GM18858 (cell line): Measurements from ENCODE around the gene RBM34.
"Not testable (repeated sequence)": the region's sequence is repeated elsewhere in the genome, so short reads cannot be mapped to it uniquely, and the experiment has no call there.

Experiments
- ATAC-seq: cut with Tn5 transposase; IDR thresholded peaks from one replicate; pipeline ENCODE4 v1.9.1; 2021; ENCODE audit not compliant: unreplicated experiment

Gene RBM34

DNA sequence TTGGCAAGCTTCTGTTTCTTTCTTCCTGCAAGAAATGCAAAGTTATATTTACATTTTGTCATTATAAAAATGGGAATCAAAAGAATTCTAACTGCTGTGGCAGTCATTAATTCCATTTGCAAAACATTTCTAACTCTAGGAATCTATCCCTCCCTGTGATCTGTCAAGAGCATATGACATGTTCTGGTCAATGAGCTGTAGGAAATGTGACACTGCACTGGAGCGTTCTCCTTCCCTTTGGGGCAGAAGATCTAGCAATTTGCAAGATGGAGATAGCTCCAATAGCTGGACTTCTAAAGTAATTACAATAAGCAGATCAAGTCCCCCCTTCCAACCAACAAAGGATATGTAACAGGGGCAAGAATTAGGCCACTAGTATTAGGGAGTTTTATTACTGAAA, 38.7 kb downstream of the RBM34 start:
- ATAC-seq = no peak

- no peak for ATAC-seq
Measured at GRCh38 chr1:235113183-235113917, 47.7 kb downstream of the RBM34 start.

- no peak for ATAC-seq
Measured at GRCh38 chr1:235112297-235113182, 48.5 kb downstream of the RBM34 start.

GRCh38 chr1:235111107-235111506, 49.9 kb downstream of the RBM34 start:
- ATAC-seq = no peak

DNA sequence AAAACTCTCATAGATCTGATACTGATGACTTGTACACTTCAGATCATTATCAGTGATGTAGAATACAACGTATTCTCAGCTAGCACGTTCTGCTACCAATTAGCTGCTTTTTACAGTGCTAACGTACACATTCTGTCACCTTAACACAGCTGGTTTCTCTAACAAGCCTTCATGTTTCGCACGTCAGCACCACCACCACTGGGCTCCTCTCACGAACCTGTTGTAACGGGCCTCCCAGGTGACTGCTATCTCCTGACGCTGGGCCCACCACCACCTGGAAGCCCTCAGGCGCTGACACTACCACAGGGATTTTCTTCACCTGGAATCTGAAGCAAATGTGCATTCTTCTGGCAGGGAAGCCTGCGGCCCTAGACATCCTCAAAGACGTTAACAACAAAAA, 52.2 kb downstream of the RBM34 start:
- no peak for ATAC-seq

- no peak for ATAC-seq
Measured at GRCh38 chr1:235108185-235108593, 52.9 kb downstream of the RBM34 start.

DNA sequence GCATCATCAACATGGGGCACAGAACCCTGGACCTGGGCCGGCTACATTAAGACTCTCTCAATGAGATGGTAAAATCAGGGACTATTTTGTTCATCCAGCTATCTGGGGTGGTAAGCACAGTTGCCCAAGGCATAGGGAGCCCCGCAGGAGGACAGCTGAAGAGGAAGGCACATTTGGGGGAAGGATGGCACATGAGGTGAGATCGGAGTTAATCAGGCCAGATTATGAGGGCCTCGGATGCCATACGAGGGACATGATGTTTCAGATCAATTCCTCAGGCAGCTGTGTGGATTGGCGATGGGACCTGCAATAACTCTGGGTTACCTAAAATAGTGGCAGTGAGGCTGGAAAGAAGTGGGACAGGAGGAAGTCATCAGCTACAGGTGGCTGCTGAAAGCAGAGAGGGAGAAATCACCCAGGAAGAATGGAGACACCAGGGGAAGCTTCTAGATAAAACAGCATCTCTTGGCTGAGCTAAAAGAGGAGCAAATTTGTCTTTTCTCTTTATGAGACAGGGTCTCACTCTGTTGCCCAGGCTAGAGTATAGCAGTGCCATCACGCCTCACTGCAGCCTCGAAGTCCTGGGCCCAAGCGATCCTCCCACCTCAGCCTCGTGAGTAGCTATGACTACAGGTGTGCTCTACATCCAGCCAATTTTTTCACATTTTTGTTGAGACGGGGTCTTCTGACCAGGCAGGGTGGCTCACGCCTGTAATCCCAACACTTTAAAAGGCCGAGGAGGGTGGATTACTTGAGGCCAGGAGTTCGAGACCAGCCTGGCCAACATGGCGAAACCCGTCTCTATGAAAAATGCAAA, 53.5 kb downstream of the RBM34 start:
- no peak for ATAC-seq

GRCh38 chr1:235106457-235106856, 54.6 kb downstream of the RBM34 start:
- no peak for ATAC-seq

- ATAC-seq = peak; percentile 81
Measured at GRCh38 chr1:235105051-235106043, 55.7 kb downstream of the RBM34 start.

DNA sequence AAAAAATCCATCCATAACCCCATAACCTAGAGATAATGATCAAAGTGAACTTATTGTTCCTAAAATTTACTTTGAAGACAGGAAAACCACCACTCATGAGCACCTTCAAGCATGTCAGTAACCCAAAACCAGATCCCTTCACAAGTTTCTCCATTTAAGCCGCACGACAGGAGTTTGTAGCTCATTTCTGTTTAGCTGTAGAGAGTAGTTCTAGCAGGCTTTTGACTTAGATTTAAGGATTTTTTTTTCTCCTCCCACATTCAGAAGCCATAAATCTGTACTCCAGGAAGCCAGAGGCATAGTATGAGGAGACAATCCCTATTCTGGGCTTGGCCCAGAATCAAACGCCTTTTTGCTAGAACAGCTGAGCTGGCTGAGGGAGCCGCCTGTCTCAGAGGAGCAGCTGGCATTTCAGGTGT, 58.0 kb downstream of the RBM34 start:
- no peak for ATAC-seq

DNA sequence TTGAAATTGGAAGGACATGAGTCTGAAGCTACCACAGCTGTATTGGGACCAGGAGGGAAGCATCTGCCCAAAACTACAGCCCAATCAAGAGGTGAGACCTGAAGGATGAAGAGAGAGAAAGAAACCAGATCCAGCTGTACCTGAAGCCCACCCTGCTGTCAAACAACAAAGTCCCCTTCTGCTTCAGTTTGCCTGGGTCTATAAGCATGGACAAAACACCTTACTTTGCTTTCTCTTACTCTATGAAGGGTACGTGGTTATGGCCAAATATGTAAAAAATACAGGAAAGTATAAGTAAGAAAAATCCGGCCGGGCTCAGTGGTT, 58.8 kb downstream of the RBM34 start:
- ATAC-seq = no peak

- ATAC-seq = no peak
Measured at GRCh38 chr1:235101558-235102258, 59.3 kb downstream of the RBM34 start.

GRCh38 chr1:235100194-235100772, 60.8 kb downstream of the RBM34 start:
- no peak for ATAC-seq

GRCh38 chr1:235098991-235099390, 62.1 kb downstream of the RBM34 start:
- ATAC-seq = no peak

DNA sequence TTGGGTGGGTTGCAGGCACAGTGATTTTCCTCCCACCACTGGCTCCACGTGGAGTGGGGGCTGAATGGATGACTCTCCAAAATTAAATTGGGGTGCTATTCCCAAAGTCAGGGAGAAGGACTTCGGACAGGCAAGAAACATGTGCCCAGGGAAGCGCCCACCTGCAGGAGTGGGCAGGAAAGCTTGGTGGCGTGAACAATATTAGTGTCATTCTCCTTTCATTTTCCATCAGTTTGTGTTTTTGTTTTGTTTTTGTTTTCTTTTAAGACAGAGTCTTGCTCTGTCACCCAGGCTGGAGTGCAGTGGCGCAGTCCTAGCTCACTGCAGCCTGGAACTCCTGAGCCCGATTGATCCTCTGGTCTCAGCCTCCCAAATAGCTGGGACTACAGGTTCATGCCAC, 62.5 kb downstream of the RBM34 start:
- no peak for ATAC-seq

DNA sequence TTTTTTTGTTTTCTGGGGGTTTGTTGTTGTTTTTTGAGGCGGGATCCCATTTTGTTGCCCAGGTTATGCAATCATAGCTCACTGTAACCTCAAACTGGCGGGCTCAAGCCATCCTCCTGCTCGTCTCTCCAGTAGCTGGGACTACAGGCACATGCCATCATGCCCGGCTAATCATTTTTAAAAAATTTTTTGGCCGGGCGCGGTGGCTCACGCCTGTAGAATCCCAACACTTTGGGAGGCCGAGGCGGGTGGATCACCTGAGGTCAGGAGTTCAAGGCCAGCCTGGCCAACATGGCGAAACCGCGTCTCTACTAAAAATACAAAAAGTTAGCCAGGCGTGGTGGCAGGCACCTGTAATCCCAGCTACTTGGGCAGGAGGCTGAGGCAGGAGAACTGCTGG, 63.5 kb downstream of the RBM34 start:
- not testable (repeated sequence) for ATAC-seq

DNA sequence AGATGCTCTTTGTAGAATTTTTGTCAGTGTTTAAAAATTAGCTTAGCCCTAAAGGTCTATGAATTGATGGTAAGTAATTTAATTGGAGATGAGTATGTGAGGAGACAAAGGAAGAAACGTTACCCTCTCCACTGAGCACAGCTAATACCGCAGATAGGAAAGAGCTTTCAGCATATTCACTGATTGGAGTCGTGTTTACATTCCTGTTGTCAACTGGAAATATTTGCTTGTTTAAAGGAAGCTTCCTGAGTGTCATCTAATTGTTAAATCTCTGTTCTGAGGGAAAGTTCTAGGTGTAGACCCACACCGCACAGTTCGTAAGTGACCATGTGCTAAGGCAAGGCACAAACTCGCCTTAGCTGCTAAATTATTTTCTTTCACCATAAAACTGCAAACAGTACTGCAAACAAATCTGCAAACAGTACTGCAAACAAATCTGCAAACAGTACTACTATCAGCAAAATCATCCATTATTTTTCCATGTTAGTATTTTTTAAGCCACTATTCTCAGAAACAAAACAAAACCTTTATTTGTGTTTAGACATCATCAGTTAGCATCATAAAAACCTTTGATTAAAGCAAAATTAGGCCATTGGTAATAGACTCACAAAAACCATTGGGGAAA, 65.0 kb downstream of the RBM34 start:
- ATAC-seq = no peak

- ATAC-seq = no peak
Measured at GRCh38 chr1:235093696-235094592, 67.1 kb downstream of the RBM34 start.
